Tibial nerve (tissue), 4 donors: ENCODE results near the gene C2.

Source experiments
- EP300 ChIP-seq, 2 donors: sonication (generic); formaldehyde crosslinking; IDR thresholded peaks; one replicate each; pipeline ENCODE4 v1.6.1; 2017; ENCODE audit warnings: antibody characterized with exemption in 2 of 2, mild to moderate bottlenecking in 1 of 2
- POLR2A ChIP-seq, 2 donors: fragments of 450-650 bp; IDR thresholded peaks; one replicate each; pipeline ENCODE4 v1.6.1; 2017; ENCODE audit warnings: antibody characterized with exemption in 2 of 2, mild to moderate bottlenecking in 2 of 2, moderate library complexity in 2 of 2
- TF ChIP-seq, protein P1 (sequence below), 5 experiments: fragments of 200-600 bp in 3 of 5; fragments of 450-650 bp in 2 of 5; sonication (generic) in 3 of 5; IDR thresholded peaks; one replicate each; pipeline ENCODE4 v1.5.1; 2016 to 2019; ENCODE audit warnings: antibody characterized with exemption in 5 of 5, mild to moderate bottlenecking in 3 of 5, moderate library complexity in 2 of 5

DNA sequence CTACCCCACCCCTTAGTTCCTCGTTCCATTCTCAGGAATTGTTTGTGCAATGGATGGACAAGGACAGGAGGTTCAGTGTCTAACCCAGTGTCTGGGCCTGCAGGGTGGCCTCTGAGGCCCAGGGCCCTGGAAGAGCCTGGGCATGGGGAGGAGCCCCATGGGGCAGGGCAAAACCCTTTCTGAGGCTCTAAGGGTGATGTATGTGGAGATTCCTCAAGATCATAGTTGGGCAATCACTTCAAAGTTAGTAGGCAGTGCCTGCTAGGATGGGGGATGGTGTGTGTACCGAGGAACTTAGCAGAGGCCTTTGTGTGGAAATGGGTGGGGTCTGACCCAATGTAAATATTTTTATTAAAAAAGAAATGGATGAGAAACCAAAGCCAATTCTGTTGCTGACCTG lies 6.7 kb upstream of the C2 start:
- TF ChIP-seq EP300 (IDR thresholded peaks at IDR 0.05) (no peak), POLR2A (IDR thresholded peaks at IDR 0.05) (no peak)
- TF ChIP-seq, protein P1, sequence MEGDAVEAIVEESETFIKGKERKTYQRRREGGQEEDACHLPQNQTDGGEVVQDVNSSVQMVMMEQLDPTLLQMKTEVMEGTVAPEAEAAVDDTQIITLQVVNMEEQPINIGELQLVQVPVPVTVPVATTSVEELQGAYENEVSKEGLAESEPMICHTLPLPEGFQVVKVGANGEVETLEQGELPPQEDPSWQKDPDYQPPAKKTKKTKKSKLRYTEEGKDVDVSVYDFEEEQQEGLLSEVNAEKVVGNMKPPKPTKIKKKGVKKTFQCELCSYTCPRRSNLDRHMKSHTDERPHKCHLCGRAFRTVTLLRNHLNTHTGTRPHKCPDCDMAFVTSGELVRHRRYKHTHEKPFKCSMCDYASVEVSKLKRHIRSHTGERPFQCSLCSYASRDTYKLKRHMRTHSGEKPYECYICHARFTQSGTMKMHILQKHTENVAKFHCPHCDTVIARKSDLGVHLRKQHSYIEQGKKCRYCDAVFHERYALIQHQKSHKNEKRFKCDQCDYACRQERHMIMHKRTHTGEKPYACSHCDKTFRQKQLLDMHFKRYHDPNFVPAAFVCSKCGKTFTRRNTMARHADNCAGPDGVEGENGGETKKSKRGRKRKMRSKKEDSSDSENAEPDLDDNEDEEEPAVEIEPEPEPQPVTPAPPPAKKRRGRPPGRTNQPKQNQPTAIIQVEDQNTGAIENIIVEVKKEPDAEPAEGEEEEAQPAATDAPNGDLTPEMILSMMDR (IDR thresholded peaks at IDR 0.05) = no peak
